ENCODE data around the gene PTPRJ.

- no peak for TF ChIP-seq CTCF (IDR thresholded peaks at IDR 0.05; ENCODE audit: poor library complexity)
- no peak for TF ChIP-seq EZH2phosphoT487 (IDR thresholded peaks at IDR 0.05; ENCODE audit: low read depth, severe bottlenecking, unreplicated experiment)
These were observed 18.5 kb downstream of the PTPRJ start for GRCh38 chr11:47998733-47999359.

All from hepatocyte (in vitro differentiated cells).